Left lobe of liver (tissue), 1 donor: ENCODE measurements around the gene SRPX. TPM values are rescaled to one million over a fixed set of nuclear protein-coding genes. Genes with fewer than 3 reads are reported as not detected.

Experiments
- total RNA-seq: library from RNA; stranded (reverse); gene quantifications from one replicate; pipeline ENCODE4 v1.2.1, GENCODE V29; 2021
- donor health status: DM: no; HTN: yes; CAD: no.

Gene SRPX
- total RNA-seq, 1 donor from 2014 or later, result 6.6 TPM

Other genes starting within 250 kb of the SRPX start
- 2.4 TPM for gene SYTL5, start 214.3 kb downstream of the SRPX start, total RNA-seq
- gene RPGR, start 106.6 kb upstream of the SRPX start, total RNA-seq, result 1.6 TPM
- 94.6 TPM for gene OTC, start 131.7 kb upstream of the SRPX start, total RNA-seq